ENCODE data around the gene RER1.
A peak's percentile ranks its signal among the peaks of the same experiment; 100 is the strongest.

The RER1 gene

GRCh38 chr1:2376931-2377672 lies 14.5 kb upstream of the RER1 start:
- no peak for DNase-seq

GRCh38 chr1:2377751-2378440 lies 13.7 kb upstream of the RER1 start:
- no peak for DNase-seq

- DNase-seq: no peak
Observed at GRCh38 chr1:2378441-2378851, 13.2 kb upstream of the RER1 start.

GRCh38 chr1:2378956-2379732 lies 12.5 kb upstream of the RER1 start:
- no peak for DNase-seq

GRCh38 chr1:2379733-2380404 lies 11.8 kb upstream of the RER1 start:
- DNase-seq: no peak

- DNase-seq: no peak
Observed at GRCh38 chr1:2380816-2381591, 10.6 kb upstream of the RER1 start.

GRCh38 chr1:2381741-2382620 lies 9.7 kb upstream of the RER1 start:
- peak; percentile 61 for DNase-seq

GRCh38 chr1:2382621-2383361 lies 8.8 kb upstream of the RER1 start:
- DNase-seq: no peak

- no peak for DNase-seq
Observed at GRCh38 chr1:2383576-2383975, 8.1 kb upstream of the RER1 start.

- DNase-seq: no peak
Observed at GRCh38 chr1:2384130-2384860, 7.3 kb upstream of the RER1 start.

GRCh38 chr1:2384941-2385481 lies 6.6 kb upstream of the RER1 start:
- no peak for DNase-seq

GRCh38 chr1:2385606-2386280 lies 5.9 kb upstream of the RER1 start:
- no peak for DNase-seq

- DNase-seq: no peak
Observed at GRCh38 chr1:2386636-2387611, 4.7 kb upstream of the RER1 start.

- DNase-seq: no peak
Observed at GRCh38 chr1:2388004-2388913, 3.4 kb upstream of the RER1 start.

- DNase-seq: no peak
Observed at GRCh38 chr1:2389644-2390043, 2.0 kb upstream of the RER1 start.

GRCh38 chr1:2391931-2392509 lies 379 bp downstream of the RER1 start:
- DNase-seq: no peak

Measured in activated effector memory CD4-positive, alpha-beta T cell treated with Interleukin-2 at 50 U/mL for 16 hours (primary cell).